NCI-H345 treated with DMSO at 0.1 percent for 48 hours (cell line): ENCODE data around the gene NGDN.
A peak's percentile ranks its signal among the peaks of the same experiment; 100 is the strongest.
"Not testable (repeated sequence)": the region's sequence is repeated elsewhere in the genome, so short reads cannot be mapped to it uniquely, and the experiment has no call there.

Source experiments
- DNase-seq: peaks from one replicate; lab custom pipeline; 2025; ENCODE audit not compliant: unreplicated experiment; lab: John Stamatoyannopoulos, UW

The NGDN gene

DNA sequence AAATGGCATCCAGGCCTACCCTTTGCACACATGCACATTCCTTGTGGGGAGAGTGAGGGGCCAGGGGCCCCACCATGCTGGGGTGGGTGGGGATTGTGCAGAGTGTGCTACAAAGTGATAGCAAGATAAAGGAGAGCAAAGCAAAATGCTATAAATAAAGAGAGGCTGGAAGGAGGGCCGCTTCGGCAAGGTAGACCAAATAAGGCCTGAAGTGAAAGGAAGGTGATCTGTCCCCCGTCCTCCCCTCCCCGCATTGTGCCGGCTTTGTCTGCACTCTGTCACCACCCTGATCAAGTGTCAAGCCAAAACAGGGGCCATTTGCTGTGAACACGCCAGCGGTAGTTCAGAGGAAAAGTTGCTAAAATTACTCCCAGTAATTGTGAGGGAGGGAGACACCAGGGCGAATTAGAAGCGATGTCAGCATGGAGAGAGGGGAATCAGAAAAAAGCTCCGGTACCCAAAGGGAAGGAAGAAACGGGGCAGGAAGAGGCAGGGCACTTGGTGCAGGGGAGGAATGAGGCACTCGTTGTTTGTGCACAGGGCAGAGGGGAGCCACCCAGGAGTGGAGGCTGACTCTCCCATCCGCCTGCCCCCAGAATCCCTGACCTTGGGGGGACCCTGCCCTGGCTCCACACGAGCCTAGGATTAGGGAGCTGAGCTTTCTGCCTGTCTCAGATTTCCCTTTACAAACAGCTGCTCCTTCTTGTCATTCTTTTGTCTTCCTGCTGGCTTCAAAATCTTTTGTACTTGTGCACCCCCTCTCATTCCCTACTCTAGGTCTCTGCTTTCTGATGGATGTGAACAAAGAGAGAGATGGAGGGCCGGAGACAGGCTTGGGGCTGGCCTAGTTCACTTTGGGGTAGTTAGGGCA is 31.2 kb upstream of the NGDN start:
- peak; percentile 2 for DNase-seq

DNA sequence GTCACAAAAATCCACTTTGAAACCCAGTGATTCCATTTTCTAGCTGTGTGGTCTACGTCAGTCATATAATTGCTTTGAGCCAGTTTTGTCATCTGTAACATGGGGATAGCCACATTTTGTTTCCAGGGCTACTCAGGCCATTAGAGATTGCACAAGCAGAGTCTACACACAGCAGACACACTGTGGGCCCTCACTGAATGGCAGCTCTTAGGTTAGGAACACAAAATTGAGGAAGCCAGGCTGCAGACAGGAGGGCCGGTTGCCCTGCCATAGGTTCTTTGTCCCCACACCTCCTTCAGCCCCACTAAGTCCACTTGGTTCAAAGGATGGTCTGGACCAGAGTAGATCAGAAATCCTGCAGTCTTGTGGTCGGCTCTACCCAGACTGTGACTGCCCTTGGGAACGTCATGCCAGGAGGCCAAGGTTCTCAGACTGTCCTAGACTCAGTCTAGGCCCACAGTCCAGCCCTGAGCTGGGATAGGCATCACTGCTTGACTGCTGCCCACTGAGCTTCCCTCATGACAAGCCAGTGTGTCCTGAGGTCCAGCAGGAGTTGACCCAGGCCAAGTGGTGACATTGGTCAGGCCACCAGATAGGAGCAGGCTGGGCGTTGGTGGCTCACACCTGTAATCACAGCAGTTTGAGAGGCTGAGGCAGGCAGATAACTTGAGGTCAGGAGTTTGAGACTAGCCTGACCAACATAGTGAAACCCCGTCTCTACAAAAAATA is 30.2 kb upstream of the NGDN start:
- DNase-seq: no peak

GRCh38 chr14:23441076-23441475 is 28.4 kb upstream of the NGDN start:
- DNase-seq: no peak

- no peak for DNase-seq
Observed at GRCh38 chr14:23442721-23443356, 26.7 kb upstream of the NGDN start.

DNA sequence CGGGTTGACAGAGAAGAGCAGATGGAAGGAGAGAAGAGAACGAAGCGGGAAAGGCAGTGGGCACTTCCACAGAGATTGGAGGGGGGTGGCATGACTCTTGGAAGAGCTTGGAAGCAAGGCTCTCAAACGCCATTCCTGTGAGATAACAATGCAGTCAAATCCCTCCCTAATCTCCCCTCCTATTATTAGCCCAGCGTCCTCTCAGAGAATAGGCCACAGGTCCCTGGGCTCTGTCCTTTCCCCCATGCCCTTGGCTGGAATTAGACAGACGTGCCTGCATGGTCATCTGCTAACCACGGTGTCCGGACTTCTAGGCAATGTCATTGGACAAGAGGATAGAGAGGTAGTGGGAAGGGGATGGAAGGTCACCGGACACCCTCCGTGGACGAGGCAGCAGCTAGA is 26.1 kb upstream of the NGDN start:
- no peak for DNase-seq

DNA sequence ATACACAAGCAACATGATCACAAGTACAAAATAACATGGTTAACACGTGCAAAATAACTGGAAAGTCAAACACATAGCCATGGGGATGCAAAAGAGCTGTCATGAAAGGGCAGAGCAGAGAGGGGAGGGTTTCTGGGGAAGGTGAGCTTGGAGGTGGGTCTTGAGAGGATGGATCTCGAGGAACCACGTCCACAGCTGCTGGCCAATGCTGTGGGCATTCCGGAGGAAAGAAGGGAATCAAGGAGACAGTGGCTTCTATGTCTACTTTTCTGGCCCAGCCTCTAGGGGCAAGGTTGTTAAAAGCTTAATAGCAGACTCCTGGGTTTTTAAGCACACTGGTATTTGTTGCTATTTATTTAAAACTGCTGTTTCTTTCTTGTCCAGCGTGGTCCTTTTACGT is 25.6 kb upstream of the NGDN start:
- DNase-seq: no peak

DNA sequence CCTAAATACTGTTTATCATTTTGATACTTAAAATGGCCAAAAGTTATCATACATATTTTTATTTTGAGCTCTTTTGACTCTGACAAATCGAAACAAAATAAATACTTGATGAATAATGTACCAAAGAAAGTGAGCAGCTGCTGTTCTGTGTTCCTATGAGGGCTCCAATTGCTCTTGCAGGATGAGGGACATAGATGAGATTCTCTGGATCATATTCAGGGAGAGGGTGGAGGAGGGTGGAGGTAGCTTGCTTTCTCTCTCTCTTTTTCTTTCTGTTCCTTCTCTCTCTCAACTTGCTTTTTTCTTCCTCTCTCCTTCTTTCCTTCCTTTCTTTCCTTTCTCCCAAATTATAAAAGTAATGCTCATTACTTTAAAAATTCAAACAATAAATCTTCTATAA is 25.2 kb upstream of the NGDN start:
- DNase-seq: no peak

DNA sequence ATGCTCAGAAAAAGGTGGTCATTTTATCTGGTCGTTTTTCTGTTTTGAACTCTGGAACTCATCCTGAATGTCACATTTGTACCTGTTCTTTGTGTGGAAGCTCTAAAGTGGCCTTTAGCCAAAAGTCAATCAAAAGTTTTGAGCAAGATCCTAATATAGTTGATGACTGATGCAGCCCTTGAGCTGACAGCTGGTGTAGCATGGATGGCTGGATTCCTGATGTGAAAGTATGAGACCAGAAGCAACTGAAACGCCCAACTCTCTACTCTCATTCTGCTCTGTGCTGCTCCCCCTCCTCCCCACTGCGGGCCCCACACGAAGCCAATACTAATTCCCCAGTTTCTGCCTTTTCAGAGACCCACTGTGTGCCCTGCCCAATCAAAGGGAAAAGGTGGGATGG is 23.7 kb upstream of the NGDN start:
- no peak for DNase-seq

DNA sequence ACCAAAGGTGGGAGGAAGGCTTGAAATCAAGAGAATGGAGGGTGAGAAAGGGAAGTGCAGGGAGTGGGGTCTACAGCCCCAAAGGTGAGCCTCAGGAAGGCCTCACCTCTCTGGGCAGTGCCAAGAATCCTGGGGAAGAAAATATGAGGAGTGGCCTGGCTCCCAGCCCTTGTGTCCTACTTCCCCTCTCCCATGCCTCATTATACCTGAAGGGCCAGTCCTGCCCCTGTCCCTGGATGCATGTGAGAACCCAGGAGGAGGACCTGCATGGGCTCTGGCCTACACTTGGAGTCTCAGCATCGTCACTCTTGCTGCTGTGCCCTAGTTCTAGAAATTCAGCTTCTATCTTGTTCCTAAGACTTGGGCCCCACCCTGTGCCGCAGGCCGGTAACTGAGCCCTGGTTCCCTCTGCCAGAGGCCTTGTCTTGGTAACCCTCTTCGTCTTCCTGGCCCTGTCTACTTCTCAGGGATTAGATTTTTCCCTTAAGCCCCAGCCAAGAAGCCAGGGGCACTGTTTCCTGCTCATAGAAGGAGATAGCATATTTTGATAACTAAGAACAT is 23.1 kb upstream of the NGDN start:
- DNase-seq: no peak

GRCh38 chr14:23447361-23448350 is 21.8 kb upstream of the NGDN start:
- DNase-seq: no peak

GRCh38 chr14:23449314-23449713 is 20.2 kb upstream of the NGDN start:
- no peak for DNase-seq

DNA sequence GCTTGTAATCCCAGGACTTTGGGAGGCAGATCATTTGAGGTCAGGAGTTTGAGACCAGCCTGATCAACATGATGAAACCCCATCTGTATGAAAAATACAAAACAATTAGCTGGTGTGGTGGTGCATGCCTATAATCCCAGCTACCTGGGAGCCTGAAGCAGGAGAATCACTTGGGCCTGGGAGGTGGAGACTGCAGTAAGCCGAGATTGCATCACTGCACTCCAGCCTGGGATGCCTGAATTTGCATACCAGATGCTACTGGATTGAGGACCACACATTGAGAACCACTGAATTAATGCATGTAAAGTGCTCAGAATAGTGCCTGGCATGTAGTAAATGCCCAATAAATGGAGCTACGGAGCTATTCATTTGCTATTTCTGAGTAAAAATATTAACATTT is 19.1 kb upstream of the NGDN start:
- no peak for DNase-seq

GRCh38 chr14:23452237-23452636 is 17.3 kb upstream of the NGDN start:
- no peak for DNase-seq

DNA sequence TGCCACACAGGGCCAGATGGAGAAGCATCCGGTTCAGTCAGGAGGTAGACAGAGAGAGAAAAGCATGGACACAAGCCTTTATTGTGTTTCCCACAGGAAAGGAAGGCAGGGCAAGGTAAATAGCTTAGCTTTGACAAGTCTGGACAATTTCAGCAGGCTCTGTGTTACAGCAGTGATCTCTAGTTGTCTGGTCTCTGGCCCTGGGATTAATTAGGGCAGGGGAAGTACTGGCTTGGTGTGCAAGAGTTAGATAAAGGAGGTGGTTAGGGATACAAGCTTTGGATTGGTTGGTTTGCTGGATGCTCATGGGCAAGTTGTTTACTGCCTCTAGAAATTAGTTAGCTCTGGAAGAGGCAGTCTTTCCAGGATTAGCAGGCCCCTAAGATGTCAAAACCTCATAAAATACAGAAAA is 15.1 kb upstream of the NGDN start:
- no peak for DNase-seq

DNA sequence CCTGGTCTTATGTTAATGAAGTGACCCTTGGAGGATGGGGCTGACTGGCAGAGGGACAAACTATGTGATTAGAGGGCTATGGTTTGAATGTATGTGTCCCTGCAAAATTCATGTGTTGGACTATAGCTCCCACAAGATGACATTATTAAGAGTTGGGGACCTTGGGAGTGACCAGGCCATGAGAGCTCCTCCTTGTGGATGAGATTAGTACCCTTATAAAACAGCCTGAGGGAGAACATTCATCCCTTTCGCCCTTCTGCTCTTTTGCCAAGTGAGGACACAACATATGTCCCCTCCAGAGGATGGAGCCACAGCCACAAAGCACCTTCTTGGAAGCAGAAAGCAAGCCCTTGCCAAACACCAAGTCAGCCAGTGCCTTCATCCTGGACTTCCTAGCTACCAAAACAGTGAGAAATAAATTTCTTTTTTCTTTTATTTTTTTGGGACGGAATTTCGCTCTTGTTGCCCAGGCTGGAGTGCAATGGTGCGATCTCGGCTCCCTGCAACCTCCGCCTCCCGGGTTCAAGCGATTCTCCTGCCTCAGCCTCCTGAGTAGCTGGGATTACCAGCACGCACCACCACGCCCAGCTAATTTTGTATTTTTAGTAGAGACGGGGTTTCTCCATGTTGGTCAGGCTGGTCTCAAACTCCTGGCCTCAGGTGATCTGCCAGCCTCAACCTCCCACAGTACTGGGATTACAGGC is 12.5 kb upstream of the NGDN start:
- not testable (repeated sequence) for DNase-seq

GRCh38 chr14:23457587-23458445 is 11.7 kb upstream of the NGDN start:
- DNase-seq: no peak

DNA sequence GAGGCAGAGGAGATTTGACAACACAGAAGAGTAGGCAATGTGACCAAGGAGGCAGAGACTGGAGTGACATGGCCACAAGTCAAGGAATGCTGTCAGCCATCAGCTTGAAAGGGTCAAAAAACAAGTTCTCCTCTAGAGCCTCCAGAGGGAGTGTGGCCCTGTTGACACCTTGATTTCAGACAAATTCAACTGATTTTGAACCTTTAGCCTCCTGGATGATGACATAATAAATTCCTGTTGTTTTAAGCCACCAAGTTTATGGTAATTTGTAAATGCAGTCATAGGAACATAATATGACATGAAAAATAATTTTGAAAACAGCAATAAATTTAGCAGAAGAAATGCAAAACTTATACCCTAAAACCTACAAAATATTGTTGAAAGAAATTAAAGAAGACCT is 8.5 kb upstream of the NGDN start:
- DNase-seq: no peak

DNA sequence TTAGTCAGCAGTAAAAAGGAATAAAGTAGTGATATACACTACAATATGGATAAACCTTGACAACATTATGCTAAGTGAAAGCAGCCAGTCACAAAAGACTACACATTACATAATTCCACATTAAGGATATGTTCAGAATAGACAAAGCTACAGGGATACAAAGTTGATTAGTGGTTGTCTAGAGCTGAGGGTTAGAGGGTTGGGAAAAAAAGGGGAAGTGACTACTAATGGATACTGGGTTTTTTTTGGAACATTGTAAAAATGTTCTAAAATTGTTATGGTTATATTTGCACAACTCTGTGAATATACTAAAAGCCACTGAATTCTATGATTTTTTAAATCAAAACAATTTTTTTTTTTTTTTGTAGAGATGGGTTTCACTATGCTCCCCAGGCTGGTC is 4.8 kb upstream of the NGDN start:
- DNase-seq: no peak

DNA sequence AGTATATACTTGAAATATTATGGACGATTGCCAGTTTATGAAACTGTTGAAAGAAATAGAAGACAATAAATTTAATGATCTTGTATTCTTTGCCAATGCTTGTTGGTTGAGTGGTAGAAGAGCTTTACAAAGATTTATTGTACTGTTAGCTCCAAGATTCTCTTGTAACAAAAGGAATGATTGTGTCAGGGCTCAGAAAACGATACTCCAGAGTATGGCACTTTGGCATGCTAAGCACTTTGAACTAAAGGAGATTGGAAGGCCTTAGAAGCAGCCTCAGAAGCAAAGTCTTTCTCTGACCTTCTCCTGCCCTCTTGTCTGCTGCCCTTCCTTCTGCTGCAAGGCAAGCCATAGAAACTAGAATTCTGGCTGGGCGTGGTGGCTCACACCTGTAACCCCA is 4.2 kb upstream of the NGDN start:
- no peak for DNase-seq
